ENCODE data around the gene NDUFAF7.

DNA sequence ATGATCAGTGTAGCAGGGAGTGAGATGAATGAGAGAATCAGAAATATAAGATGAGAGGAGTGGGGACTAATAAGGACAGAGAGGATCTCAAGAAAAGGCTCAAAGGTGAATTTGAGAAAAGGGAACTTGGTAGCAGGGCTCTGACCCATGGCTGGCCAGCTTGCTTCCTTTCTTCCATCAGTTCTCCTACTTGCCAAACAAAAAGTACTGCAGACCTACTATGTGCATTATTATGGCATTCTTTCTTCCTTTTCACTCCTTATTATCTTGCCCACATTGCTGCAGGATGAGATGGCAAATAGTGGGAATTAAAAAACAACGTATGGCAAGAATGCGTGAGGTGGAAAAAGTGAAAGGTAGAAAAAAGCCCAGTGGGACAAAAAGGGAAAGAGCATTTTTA is 60.2 kb downstream of the NDUFAF7 start:
- TF ChIP-seq, protein P1, sequence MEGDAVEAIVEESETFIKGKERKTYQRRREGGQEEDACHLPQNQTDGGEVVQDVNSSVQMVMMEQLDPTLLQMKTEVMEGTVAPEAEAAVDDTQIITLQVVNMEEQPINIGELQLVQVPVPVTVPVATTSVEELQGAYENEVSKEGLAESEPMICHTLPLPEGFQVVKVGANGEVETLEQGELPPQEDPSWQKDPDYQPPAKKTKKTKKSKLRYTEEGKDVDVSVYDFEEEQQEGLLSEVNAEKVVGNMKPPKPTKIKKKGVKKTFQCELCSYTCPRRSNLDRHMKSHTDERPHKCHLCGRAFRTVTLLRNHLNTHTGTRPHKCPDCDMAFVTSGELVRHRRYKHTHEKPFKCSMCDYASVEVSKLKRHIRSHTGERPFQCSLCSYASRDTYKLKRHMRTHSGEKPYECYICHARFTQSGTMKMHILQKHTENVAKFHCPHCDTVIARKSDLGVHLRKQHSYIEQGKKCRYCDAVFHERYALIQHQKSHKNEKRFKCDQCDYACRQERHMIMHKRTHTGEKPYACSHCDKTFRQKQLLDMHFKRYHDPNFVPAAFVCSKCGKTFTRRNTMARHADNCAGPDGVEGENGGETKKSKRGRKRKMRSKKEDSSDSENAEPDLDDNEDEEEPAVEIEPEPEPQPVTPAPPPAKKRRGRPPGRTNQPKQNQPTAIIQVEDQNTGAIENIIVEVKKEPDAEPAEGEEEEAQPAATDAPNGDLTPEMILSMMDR (conservative IDR thresholded peaks at IDR 0.05; ENCODE audit: low read depth, low read length): no peak
- no peak for TF ChIP-seq EZH2phosphoT487 (IDR thresholded peaks at IDR 0.05; ENCODE audit: borderline replicate concordance, low read length)
